NCI-H1694 treated with DMSO at 0.1 percent for 48 hours (cell line): ENCODE measurements around the gene KCNH8.

Experiments
- DNase-seq: peaks from one replicate; lab custom pipeline; 2025; lab: John Stamatoyannopoulos, UW

Gene KCNH8

DNA sequence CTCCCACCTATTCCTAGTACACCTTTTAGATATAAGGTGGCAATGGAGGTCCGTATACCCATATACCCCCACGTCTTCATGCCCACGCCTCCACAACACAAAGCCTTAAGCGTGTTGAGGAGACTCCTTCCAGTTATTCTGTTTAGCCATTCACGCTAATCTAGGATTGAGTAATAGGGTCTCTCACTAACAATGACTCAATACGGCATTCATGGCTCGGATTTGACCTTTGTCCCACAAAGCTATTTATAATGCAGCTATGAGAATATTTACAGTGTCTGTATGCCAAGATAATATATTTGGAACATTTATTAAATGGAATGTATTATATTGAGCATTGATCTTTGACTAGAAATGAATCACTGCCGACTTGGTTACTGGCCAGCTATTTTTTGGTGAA lies 215.8 kb downstream of the KCNH8 start:
- no peak for DNase-seq

- no peak for DNase-seq
Observed at GRCh38 chr3:19365471-19365870, 217.2 kb downstream of the KCNH8 start.

DNA sequence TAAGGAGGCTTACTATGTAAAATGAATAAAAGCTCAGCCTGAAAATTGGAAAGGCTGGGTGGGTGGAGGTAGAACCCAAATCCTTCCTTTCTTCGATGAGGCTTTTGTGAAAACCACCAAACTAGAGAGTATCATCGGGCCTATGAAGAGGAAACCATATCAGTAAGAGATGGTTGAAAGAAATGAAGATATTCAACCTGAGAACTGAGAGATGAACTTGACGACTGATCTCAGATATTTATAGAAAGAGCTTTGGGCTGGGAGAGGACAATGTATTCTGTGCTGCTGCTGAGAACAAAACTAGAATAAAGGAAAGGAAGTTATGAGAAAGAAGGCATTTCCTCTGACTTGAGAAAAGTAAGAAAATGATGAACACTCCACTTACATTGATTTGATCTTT lies 236.6 kb downstream of the KCNH8 start:
- no peak for DNase-seq

GRCh38 chr3:19392150-19392549 lies 243.8 kb downstream of the KCNH8 start:
- DNase-seq = no peak

DNA sequence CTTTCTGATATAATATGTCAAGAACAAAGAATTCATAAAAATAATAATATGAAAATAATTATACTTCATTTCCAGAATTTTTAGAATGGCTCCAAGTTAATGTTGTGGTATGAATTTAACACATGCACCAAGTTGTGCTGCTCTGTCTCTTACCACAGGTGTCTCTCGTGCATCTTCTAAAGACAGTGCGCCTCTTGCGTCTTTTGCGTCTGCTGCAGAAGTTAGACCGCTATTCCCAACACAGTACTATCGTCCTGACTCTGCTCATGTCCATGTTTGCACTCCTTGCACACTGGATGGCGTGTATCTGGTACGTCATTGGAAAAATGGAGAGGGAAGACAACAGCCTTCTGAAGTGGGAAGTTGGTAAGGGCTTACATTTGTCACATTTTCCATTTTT lies 246.6 kb downstream of the KCNH8 start:
- DNase-seq = no peak

GRCh38 chr3:19396726-19397125 lies 248.4 kb downstream of the KCNH8 start:
- DNase-seq = no peak

- DNase-seq = no peak
Observed at GRCh38 chr3:19399356-19399755, 251.0 kb downstream of the KCNH8 start.

GRCh38 chr3:19399836-19400235 lies 251.5 kb downstream of the KCNH8 start:
- DNase-seq = no peak

GRCh38 chr3:19420159-19420558 lies 271.8 kb downstream of the KCNH8 start:
- no peak for DNase-seq

GRCh38 chr3:19425825-19426224 lies 277.5 kb downstream of the KCNH8 start:
- no peak for DNase-seq

DNA sequence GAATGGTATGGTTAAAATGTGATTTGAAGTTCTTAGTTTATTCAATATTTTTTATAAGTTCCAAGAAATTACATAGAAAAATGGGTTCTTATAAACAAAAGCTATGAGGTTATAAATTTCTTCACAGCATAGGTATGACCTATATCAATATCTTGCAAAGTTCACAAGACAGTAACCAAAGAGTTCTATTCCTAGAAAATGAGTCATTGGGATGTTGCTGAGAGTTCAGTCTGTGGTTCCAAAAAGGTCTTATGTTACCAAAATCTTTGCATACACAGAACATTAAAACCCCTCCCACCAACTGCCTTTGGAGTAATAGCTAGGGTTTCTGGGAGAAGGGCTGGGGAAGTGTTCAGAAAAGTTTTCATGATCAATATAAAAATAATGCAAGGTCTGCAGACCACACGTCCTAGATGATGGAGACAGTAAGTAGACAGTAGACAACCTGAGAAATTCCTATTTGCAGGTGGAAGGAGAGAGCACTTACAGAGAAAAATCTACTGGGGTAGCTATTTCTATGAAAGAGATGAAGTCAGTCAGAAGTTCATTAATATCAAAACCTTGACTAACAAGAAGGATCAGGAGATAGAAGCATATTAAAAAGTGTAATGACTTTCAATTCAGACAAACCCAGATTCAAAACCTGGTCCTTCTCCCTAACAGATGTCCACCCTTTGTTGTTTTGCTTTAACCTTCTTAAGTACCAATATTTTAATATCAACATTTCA lies 279.3 kb downstream of the KCNH8 start:
- no peak for DNase-seq

DNA sequence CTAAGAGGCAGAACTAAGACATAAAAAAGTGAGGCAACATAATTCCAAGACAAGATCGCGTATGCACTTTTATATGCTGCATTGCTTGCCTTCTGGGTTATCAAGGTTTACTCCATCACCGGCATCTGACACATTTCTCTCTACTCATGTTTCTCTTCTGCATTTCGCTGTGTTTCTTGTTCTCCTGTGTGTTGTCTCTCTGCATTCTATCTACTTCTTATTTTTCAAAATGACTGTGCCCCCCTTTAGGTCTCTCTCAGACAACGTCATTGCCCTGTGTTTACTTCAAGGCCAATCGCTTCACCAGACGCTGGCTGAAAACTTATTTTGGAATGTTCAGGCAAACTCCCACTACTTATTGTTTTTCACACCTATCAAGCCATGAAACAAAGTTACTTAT lies 280.4 kb downstream of the KCNH8 start:
- DNase-seq = no peak

- DNase-seq = no peak
Observed at GRCh38 chr3:19432669-19433068, 284.4 kb downstream of the KCNH8 start.

DNA sequence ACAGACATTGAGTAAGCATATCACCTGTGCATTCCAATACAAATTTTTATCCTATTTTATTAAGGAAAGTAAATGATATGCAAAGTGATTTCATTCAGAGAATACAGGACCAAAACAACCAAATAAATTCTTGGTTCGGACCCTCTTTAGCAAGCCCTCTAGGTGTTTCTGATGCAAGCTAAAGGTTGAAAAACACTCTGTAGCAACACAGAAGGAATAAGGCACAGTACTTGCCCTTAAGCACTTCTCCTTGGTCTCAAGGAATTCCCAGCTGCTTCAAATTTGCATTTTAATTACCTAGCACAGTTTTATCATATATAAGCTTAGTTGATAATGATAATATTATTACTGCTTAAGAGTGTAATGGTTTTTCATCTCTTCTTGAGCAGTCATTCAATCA lies 288.4 kb downstream of the KCNH8 start:
- no peak for DNase-seq

GRCh38 chr3:19439944-19440343 lies 291.6 kb downstream of the KCNH8 start:
- no peak for DNase-seq

DNA sequence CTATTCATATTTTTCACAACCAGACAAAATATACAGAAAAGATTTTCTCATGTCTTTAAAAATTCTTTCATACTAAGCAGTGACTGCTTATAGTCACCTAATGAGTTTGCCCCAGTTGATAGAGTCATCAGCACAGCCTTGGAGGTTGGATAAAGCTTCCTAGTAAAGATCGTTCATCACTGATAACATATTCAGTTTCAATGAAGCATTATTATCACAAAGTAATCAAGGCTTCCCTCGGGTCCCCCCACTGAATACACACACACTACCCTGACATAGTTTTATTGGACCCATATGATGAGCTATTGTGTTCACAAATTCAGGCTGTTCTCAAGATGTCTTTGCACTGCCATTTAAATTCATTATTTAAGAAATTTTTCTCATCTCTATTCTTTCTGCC lies 297.8 kb downstream of the KCNH8 start:
- no peak for DNase-seq

DNA sequence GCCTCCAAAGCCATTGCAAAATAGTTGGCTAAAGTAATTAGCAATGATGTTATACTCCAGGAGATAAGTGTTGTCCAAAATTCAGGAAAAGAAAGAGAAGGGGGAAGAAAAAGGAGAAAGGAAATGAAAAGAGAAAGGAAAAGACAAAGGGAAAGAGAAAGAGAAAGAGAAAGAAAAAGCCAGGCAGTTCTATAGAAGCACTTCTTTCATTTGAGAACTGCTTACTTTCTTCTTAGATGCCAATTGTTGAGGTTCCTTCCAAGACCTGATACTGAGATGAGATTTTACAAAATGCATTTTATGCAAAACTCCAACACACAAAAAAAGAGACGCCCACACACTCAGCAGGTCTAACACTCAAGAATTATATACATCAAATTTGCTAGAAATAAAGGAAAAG lies 298.4 kb downstream of the KCNH8 start:
- DNase-seq = no peak

DNA sequence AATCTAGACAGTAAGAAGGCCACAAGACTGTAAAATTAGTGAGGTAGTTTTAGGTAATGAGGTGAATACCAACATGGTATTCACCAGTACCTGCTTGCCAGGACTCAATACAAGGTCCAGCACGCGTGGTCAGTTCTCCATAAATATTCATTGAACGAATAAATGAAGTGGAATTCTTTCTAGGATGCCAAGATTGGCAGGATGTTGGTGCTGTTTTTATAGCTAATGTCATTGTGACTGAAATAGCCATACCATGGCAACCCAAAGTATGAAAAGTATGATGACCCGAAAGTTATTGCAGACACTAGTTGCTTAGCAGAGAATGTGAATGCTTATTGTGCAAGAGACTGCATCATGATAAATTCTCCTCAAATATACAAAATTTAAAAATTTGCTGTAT lies 307.2 kb downstream of the KCNH8 start:
- DNase-seq = no peak

DNA sequence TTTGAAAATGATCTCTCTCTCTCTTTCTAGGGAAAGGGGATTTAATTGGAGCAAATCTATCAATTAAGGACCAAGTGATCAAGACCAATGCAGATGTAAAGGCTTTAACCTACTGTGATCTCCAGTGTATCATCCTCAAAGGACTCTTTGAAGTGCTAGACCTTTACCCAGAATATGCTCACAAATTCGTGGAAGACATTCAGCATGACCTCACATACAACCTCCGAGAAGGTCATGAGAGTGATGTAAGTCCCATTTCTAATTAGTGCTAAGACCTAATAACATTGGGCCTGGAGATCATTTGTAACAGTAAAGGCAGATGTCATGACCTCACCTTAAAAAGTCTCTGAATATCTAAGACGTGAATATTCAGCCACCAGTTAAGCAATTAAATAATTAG lies 308.4 kb downstream of the KCNH8 start:
- no peak for DNase-seq

DNA sequence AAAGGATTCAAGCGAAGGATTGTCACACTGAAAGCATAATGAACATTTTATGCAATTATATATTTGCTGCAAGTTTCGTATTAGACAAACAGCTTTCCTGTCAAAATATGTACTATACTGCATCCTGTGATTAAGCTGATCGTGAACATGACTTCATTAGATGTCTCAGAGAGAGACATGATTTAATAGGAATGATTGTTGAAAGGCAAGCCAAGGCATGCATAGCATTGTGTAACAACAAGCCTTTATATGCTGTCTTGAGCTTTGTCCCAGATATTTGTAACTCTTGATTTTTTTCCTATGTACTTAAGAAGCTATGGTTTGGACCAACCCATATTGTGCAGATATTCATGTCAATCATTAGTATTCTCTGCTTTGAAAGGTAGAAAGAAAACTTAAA lies 309.1 kb downstream of the KCNH8 start:
- peak; percentile 2 for DNase-seq

GRCh38 chr3:19467761-19468160 lies 319.5 kb downstream of the KCNH8 start:
- DNase-seq = no peak

DNA sequence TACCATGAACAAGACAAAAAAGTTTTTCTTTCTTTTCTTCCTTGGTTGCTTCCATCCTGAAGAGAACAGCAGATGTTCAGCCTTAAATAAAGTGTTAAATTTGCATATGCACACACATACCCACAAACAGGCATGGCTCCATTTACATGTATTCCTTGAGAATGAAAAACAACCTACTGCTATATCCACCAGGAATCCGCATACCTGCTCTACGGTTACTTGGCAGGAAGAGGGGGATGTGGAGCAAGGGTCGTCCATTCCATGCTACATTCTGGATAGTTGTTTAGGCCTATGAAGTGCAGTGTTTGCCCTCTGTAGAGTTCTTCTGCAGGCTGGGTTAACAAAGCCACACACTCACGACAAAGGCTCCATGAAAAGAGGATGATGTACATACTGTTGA lies 322.8 kb downstream of the KCNH8 start:
- DNase-seq = no peak

GRCh38 chr3:19473971-19474580 lies 325.8 kb downstream of the KCNH8 start:
- DNase-seq = peak; percentile 46

GRCh38 chr3:19476281-19476680 lies 328.0 kb downstream of the KCNH8 start:
- DNase-seq = no peak
